GM12873 (cell line): Measurements from ENCODE around the gene ERC1.

Source experiments
- CTCF ChIP-seq: IDR thresholded peaks from 2 replicates; pipeline ENCODE4 v1.5.1; 2012; ENCODE audit warnings: low read depth, mild to moderate bottlenecking, moderate library complexity, low read length, control low read depth; ENCODE audit not compliant: insufficient read depth; ENCODE audit errors: missing control alignments

The ERC1 gene

GRCh38 chr12:1544996-1545700, 554.1 kb downstream of the ERC1 start:
- TF ChIP-seq CTCF: no peak
